Liver (tissue), 9 donors: ENCODE measurements around the gene SMYD3. TPM values are rescaled to one million over a fixed set of nuclear protein-coding genes. Genes with fewer than 3 reads are reported as not detected.
A peak's percentile ranks its signal among the peaks of the same experiment; 100 is the strongest.

Experiments used
- DNase-seq: peaks from one replicate; pipeline ENCODE4 v3.0.0-alpha.2; 2017; ENCODE audit warnings: low spot score
- H3K27ac ChIP-seq, 2 donors: one replicate each; pipeline ENCODE4 v1.7.0; 2013; ENCODE audit warnings: inconsistent platforms in 2 of 2, low read length in 2 of 2, control low read depth in 1 of 2, low read depth in 1 of 2, mild to moderate bottlenecking in 1 of 2
- H3K27me3 ChIP-seq, 4 donors: one replicate each; pipeline versions ENCODE4 v1.6.1 to v1.7.0; 2013; ENCODE audit warnings: low read length in 3 of 4, inconsistent platforms in 1 of 4, mild to moderate bottlenecking in 1 of 4, moderate library complexity in 1 of 4; ENCODE audit not compliant: control insufficient read depth in 4 of 4, insufficient read depth in 4 of 4
- H3K36me3 ChIP-seq, 4 donors: one replicate each; pipeline versions ENCODE4 v1.6.1 to v1.7.0; 2013; ENCODE audit warnings: low read length in 3 of 4, mild to moderate bottlenecking in 3 of 4, low read depth in 1 of 4, moderate library complexity in 1 of 4; ENCODE audit not compliant: control insufficient read depth in 4 of 4, insufficient read depth in 3 of 4
- H3K4me1 ChIP-seq, 4 donors: one replicate each; pipeline versions ENCODE4 v1.6.1 to v1.7.0; 2013; ENCODE audit warnings: low read length in 3 of 4, mild to moderate bottlenecking in 3 of 4, moderate library complexity in 1 of 4; ENCODE audit not compliant: control insufficient read depth in 4 of 4, insufficient read depth in 4 of 4
- H3K4me3 ChIP-seq, 3 donors: one replicate each; pipeline versions ENCODE4 v1.6.1 to v1.7.0; 2013; ENCODE audit warnings: low read length in 3 of 3, control low read depth in 1 of 3, low read depth in 1 of 3, mild to moderate bottlenecking in 1 of 3
- H3K9ac ChIP-seq, 2 donors: one replicate each; pipeline ENCODE4 v1.7.0; 2013; ENCODE audit warnings: low read length in 2 of 2, mild to moderate bottlenecking in 2 of 2, moderate library complexity in 2 of 2, control low read depth in 1 of 2, low read depth in 1 of 2
- H3K9me3 ChIP-seq, 4 donors: one replicate each; pipeline versions ENCODE4 v1.6.1 to v1.7.0; 2013; ENCODE audit warnings: low read length in 3 of 4; ENCODE audit not compliant: control insufficient read depth in 4 of 4
- FOXA1 ChIP-seq: IDR thresholded peaks from 2 replicates; pipeline ENCODE4 v1.6.1; 2016; ENCODE audit warnings: antibody characterized with exemption
- FOXA2 ChIP-seq: IDR thresholded peaks from 2 replicates; pipeline ENCODE4 v1.6.1; 2016; ENCODE audit warnings: antibody characterized with exemption
- GABPA ChIP-seq, 2 donors: IDR thresholded peaks in 1 of 2; conservative IDR thresholded peaks in 1 of 2; 2 replicates each; pipeline ENCODE4 v1.6.1; 2016; ENCODE audit warnings: antibody characterized with exemption in 2 of 2, mild to moderate bottlenecking in 1 of 2, moderate library complexity in 1 of 2
- HNF4A ChIP-seq, 2 donors: conservative IDR thresholded peaks; 2 replicates each; pipeline ENCODE4 v1.6.1; 2016; ENCODE audit warnings: antibody characterized with exemption in 2 of 2, mild to moderate bottlenecking in 2 of 2
- HNF4G ChIP-seq: IDR thresholded peaks from 2 replicates; pipeline ENCODE4 v1.6.1; 2016; ENCODE audit warnings: antibody characterized with exemption
- JUND ChIP-seq, 2 donors: IDR thresholded peaks; 2 replicates each; pipeline ENCODE4 v1.6.1; 2016; ENCODE audit warnings: antibody characterized with exemption in 2 of 2
- NR2F2 ChIP-seq: IDR thresholded peaks from 2 replicates; pipeline ENCODE4 v1.6.1; 2016; ENCODE audit warnings: antibody characterized with exemption
- RAD21 ChIP-seq, 2 donors: IDR thresholded peaks; 2 replicates each; pipeline ENCODE4 v1.6.1; 2016; ENCODE audit warnings: antibody characterized with exemption in 2 of 2, mild to moderate bottlenecking in 2 of 2
- TAF1 ChIP-seq: conservative IDR thresholded peaks from 2 replicates; pipeline ENCODE4 v1.6.1; 2016; ENCODE audit warnings: antibody characterized with exemption, mild to moderate bottlenecking
- YY1 ChIP-seq: IDR thresholded peaks from 2 replicates; pipeline ENCODE4 v1.6.1; 2016; ENCODE audit warnings: antibody characterized with exemption, mild to moderate bottlenecking
- WGBS: extraction: QIAGEN DNeasy Blood & Tissue Kit; methylation state at CpG from one replicate; pipeline ENCODE4 v1.1.7; 2013; 5-methylcytosine and 5-hydroxymethylcytosine counted together
- polyA plus RNA-seq, 2 donors: library from polyadenylated mRNA; stranded (reverse) in 1 of 2; unstranded in 1 of 2; fragments of 200-250 nt in 1 of 2; fragments of >200 nt in 1 of 2; fragmentation: Nextera tagmentation in 1 of 2; extraction: Ambion mirVana in 1 of 2; gene quantifications; one replicate each; pipeline versions ENCODE4 v1.2.1 to v1.2.3, GENCODE V29; 2013 to 2015
- total RNA-seq, 2 donors: library from RNA; depleted of rRNA; stranded (reverse); fragments of >200 nt; gene quantifications; one replicate each; pipeline ENCODE4 v1.2.3, GENCODE V29; 2014
- TF ChIP-seq, protein P1 (sequence below): fragments of 150-350 bp; IDR thresholded peaks from 2 replicates; pipeline ENCODE4 v1.5.1; 2017; ENCODE audit warnings: improper control_type of control experiment, low read depth, low read length; ENCODE audit not compliant: missing input control
- TF ChIP-seq, protein P2 (sequence below): IDR thresholded peaks from 2 replicates; pipeline ENCODE4 v1.6.1; 2016; ENCODE audit warnings: antibody characterized with exemption, mild to moderate bottlenecking
- TF ChIP-seq, protein P3 (sequence below): IDR thresholded peaks from 2 replicates; pipeline ENCODE4 v1.6.1; 2016; ENCODE audit warnings: antibody characterized with exemption
- TF ChIP-seq, protein P4 (sequence below): IDR thresholded peaks from 2 replicates; pipeline ENCODE4 v1.6.1; 2016; ENCODE audit warnings: antibody characterized with exemption
- TF ChIP-seq, protein P5 (sequence below): IDR thresholded peaks from 2 replicates; pipeline ENCODE4 v1.6.1; 2016; ENCODE audit warnings: antibody characterized with exemption
- donor health status: healthy.
- donor health status: healthy.
- donor health status: healthy.
- donor health status: healthy.
- donor health status: healthy.

SMYD3 gene
- total and polyA plus RNA-seq, 4 donors = 3.1 to 9.1 (median 8.0) TPM

DNA sequence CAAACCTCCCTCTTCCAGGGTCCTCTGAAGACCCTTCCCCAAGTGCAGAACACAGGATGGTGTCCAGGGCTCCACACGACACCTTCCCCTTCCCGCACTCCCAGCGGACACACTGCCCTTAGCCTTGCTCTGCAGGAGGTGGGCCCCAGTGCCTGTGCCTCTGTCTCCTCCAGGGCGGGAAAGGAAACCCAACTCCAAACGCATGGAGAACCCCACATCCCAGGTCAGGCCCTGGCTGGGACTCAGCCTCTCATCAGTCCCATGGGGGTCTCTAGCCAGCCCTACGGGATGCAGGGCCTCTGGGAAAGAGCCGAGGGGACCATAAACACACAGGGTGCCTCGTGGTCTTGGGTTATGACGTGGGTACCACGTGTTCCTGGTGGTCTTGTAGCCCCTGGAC is 5.6 kb upstream of the SMYD3 start:
- peaks cover 9 to 23% (median 14%) of the 10 kb centered on the region in 4 donors for H3K9me3 ChIP-seq
- H3K27me3 ChIP-seq = no peaks in the 10 kb centered on the region
- H3K27ac ChIP-seq = no peak overlapping the region
- peaks cover 0 to 2% (median 0%) of the 10 kb centered on the region in 4 donors for H3K4me1 ChIP-seq
- 90% methylated on average over 10 of the region's 10 CpGs for WGBS
- TF ChIP-seq, protein P1, sequence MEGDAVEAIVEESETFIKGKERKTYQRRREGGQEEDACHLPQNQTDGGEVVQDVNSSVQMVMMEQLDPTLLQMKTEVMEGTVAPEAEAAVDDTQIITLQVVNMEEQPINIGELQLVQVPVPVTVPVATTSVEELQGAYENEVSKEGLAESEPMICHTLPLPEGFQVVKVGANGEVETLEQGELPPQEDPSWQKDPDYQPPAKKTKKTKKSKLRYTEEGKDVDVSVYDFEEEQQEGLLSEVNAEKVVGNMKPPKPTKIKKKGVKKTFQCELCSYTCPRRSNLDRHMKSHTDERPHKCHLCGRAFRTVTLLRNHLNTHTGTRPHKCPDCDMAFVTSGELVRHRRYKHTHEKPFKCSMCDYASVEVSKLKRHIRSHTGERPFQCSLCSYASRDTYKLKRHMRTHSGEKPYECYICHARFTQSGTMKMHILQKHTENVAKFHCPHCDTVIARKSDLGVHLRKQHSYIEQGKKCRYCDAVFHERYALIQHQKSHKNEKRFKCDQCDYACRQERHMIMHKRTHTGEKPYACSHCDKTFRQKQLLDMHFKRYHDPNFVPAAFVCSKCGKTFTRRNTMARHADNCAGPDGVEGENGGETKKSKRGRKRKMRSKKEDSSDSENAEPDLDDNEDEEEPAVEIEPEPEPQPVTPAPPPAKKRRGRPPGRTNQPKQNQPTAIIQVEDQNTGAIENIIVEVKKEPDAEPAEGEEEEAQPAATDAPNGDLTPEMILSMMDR = no peak
- TF ChIP-seq FOXA2 = no peak
- no peak for TF ChIP-seq GABPA (IDR thresholded peaks at IDR 0.05 in 1 of 2, conservative IDR thresholded peaks at IDR 0.05 in 1 of 2)
- no peak for TF ChIP-seq RAD21 (IDR thresholded peaks at IDR 0.05)
- TF ChIP-seq, protein P2, sequence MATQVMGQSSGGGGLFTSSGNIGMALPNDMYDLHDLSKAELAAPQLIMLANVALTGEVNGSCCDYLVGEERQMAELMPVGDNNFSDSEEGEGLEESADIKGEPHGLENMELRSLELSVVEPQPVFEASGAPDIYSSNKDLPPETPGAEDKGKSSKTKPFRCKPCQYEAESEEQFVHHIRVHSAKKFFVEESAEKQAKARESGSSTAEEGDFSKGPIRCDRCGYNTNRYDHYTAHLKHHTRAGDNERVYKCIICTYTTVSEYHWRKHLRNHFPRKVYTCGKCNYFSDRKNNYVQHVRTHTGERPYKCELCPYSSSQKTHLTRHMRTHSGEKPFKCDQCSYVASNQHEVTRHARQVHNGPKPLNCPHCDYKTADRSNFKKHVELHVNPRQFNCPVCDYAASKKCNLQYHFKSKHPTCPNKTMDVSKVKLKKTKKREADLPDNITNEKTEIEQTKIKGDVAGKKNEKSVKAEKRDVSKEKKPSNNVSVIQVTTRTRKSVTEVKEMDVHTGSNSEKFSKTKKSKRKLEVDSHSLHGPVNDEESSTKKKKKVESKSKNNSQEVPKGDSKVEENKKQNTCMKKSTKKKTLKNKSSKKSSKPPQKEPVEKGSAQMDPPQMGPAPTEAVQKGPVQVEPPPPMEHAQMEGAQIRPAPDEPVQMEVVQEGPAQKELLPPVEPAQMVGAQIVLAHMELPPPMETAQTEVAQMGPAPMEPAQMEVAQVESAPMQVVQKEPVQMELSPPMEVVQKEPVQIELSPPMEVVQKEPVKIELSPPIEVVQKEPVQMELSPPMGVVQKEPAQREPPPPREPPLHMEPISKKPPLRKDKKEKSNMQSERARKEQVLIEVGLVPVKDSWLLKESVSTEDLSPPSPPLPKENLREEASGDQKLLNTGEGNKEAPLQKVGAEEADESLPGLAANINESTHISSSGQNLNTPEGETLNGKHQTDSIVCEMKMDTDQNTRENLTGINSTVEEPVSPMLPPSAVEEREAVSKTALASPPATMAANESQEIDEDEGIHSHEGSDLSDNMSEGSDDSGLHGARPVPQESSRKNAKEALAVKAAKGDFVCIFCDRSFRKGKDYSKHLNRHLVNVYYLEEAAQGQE = no peak
- no peak for TF ChIP-seq HNF4G
- no peak for TF ChIP-seq YY1
- TF ChIP-seq FOXA1 = no peak
- TF ChIP-seq, protein P3, sequence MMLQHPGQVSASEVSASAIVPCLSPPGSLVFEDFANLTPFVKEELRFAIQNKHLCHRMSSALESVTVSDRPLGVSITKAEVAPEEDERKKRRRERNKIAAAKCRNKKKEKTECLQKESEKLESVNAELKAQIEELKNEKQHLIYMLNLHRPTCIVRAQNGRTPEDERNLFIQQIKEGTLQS = no peak
- no peak for DNase-seq
- peak overlapping the region in 1 of 3 donors; percentile 32 for H3K4me3 ChIP-seq
- H3K36me3 ChIP-seq = no peaks in the 10 kb centered on the region
- no peak overlapping the region for H3K9ac ChIP-seq

DNA sequence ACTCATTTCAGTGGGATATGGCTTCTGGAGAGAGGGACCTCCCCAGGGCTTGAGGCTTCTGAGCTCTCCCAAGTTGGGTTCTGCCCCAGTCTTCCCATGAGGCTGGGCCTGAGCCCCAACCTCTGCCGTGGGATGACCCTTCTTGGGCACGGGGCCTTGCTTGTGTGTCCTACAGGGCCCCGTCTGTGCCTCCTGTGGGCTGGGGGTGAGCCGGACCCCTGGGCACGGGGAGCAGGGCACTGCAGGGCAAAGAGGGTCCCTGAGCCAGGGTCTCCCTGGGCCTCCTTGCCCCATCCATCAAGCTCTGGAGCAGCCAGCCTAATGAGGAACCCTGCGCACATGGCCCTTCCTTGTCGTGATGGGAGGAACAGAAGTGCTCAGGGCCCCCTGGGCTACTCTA is 5.2 kb upstream of the SMYD3 start:
- 98% methylated on average over 7 of the region's 7 CpGs for WGBS
- Histone ChIP-seq H3K36me3 (no peaks in the 10 kb centered on the region), H3K27ac (no peak overlapping the region)

More for the DNA sequence above, 5.2 kb upstream of the SMYD3 start:
- Histone ChIP-seq H3K9ac (no peak overlapping the region), H3K4me3 (no peak overlapping the region), H3K27me3 (no peaks in the 10 kb centered on the region), H3K4me1 (peaks cover 0 to 6% (median 0%) of the 10 kb centered on the region in 4 donors), H3K9me3 (peaks cover 9 to 23% (median 14%) of the 10 kb centered on the region in 4 donors)
- no peak for DNase-seq
- TF ChIP-seq FOXA2 = no peak
- TF ChIP-seq HNF4A (conservative IDR thresholded peaks at IDR 0.05) = no peak
- no peak for TF ChIP-seq NR2F2
- no peak for TF ChIP-seq JUND (IDR thresholded peaks at IDR 0.05)
- no peak for TF ChIP-seq GABPA (IDR thresholded peaks at IDR 0.05 in 1 of 2, conservative IDR thresholded peaks at IDR 0.05 in 1 of 2)
- TF ChIP-seq RAD21 (IDR thresholded peaks at IDR 0.05) = no peak
- TF ChIP-seq HNF4G = no peak
- TF ChIP-seq, protein P4, sequence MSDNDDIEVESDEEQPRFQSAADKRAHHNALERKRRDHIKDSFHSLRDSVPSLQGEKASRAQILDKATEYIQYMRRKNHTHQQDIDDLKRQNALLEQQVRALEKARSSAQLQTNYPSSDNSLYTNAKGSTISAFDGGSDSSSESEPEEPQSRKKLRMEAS = no peak
- TF ChIP-seq, protein P5, sequence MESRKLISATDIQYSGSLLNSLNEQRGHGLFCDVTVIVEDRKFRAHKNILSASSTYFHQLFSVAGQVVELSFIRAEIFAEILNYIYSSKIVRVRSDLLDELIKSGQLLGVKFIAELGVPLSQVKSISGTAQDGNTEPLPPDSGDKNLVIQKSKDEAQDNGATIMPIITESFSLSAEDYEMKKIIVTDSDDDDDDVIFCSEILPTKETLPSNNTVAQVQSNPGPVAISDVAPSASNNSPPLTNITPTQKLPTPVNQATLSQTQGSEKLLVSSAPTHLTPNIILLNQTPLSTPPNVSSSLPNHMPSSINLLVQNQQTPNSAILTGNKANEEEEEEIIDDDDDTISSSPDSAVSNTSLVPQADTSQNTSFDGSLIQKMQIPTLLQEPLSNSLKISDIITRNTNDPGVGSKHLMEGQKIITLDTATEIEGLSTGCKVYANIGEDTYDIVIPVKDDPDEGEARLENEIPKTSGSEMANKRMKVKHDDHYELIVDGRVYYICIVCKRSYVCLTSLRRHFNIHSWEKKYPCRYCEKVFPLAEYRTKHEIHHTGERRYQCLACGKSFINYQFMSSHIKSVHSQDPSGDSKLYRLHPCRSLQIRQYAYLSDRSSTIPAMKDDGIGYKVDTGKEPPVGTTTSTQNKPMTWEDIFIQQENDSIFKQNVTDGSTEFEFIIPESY = no peak
- TF ChIP-seq FOXA1 = no peak
- no peak for TF ChIP-seq TAF1
- TF ChIP-seq YY1 = no peak
- TF ChIP-seq, protein P3 = no peak
